Measurements from ENCODE around the gene TNRC6B. TPM values are rescaled to one million over a fixed set of nuclear protein-coding genes. Genes with fewer than 3 reads are reported as not detected.

TNRC6B gene
- total RNA-seq, 2 experiments from 2014 or later, result 37.0 to 63.7 TPM

DNA sequence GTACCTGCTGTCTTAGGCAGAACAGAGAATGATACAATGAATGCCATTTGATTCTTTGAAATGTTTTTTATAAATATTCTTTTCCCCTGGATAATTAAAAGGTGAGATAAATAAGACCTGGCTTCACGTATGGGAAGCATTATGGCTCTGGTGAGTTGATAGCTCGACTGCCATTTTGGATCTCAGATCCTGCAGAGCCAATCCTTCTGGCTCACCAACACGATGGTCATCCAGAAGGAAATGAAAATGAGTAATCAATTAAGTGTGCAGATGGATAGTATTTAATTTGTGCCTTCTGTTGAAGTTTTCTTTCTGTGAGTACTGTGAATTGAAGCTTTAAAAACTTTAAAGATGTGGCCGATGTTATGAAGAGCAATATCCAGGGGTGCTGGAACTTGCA, 2.7 kb downstream of the TNRC6B start:
- CTCF ChIA-PET (ENCODE audit: unreplicated experiment), result no interaction called here
- Histone ChIP-seq H3K27ac (ENCODE audit: low read depth, low read length, poor library complexity, severe bottlenecking) (no peak overlapping the region), H3K4me3 (ENCODE audit: low read depth, low read length, poor library complexity, severe bottlenecking) (peak overlapping the region; percentile 91), H2AFZ (ENCODE audit: low read length) (no peak overlapping the region), H3K4me1 (ENCODE audit: insufficient read depth, low read length, poor library complexity, severe bottlenecking) (peaks cover 42% of the 10 kb centered on the region), H4K20me1 (ENCODE audit: insufficient read depth, low read length) (peaks cover 4% of the 10 kb centered on the region; the same call in 1 of the 2 replicates), H3K9me3 (ENCODE audit: low read length) (no peaks in the 10 kb centered on the region), H3K4me2 (ENCODE audit: low read length) (peak overlapping the region; percentile 92), H3K36me3 (ENCODE audit: insufficient read depth, low read length) (no peaks in the 10 kb centered on the region; the same call in 1 of the 2 replicates), H3K9me2 (ENCODE audit: insufficient read depth, low read length) (no peaks in the 10 kb centered on the region), H3K79me2 (ENCODE audit: insufficient read depth, low read depth, low read length) (peaks cover 84% of the 10 kb centered on the region)
- POLR2A ChIA-PET, result interaction anchor here (0.6 to 1.8 kb wide), 5 partner anchors 8 to 166 kb away, joined by 3 to 5 read pairs (median 3); partner anchors contain the start of gene ADSL
- no peak for TF ChIP-seq EZH2phosphoT487 (IDR thresholded peaks at IDR 0.05; ENCODE audit: borderline replicate concordance, low read depth, low read length)
- no TSS peak for BruUV-seq (replicated peaks)
- intact Hi-C loops (cut with micrococcal nuclease; ENCODE audit: unreplicated experiment), result no loop called here
- DNase-seq (ENCODE audit: low spot score), result no peak

DNA sequence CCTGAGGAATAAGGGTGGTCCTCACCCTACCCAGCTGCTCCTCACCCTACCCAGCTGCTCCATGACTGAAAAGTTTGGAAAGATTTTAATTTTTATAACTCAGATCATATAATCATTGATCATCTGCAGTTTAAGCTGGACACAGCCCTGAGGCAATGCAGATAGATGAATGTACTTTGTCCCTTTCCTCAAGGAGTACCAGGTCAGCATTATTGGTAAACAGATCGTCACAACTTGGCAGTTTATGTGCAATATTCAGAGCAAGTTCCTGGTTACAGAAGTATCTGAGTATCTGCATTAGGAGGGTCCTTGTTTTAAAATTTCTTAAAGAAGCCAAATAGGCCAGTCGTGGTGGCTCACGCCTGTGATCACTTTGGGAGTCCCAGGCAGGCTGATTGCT, 3.6 kb downstream of the TNRC6B start:
- ChIA-PET POLR2A (interaction anchor here (0.8 to 1.0 kb wide), 2 partner anchors 131 to 164 kb away, joined by 3 read pairs; no protein-coding TSS in a partner anchor), CTCF (ENCODE audit: unreplicated experiment) (no interaction called here)
- Histone ChIP-seq H4K20me1 (ENCODE audit: insufficient read depth, low read length) (peaks cover 4% of the 10 kb centered on the region; the same call in 1 of the 2 replicates), H3K4me1 (ENCODE audit: insufficient read depth, low read length, poor library complexity, severe bottlenecking) (peaks cover 33% of the 10 kb centered on the region), H3K36me3 (ENCODE audit: insufficient read depth, low read length) (no peaks in the 10 kb centered on the region; the same call in 1 of the 2 replicates), H3K9me3 (ENCODE audit: low read length) (no peaks in the 10 kb centered on the region), H3K4me2 (ENCODE audit: low read length) (peak overlapping the region; percentile 92; the same call in 1 of the 2 replicates), H2AFZ (ENCODE audit: low read length) (no peak overlapping the region), H3K4me3 (ENCODE audit: low read depth, low read length, poor library complexity, severe bottlenecking) (no peak overlapping the region), H3K27ac (ENCODE audit: low read depth, low read length, poor library complexity, severe bottlenecking) (no peak overlapping the region), H3K9me2 (ENCODE audit: insufficient read depth, low read length) (no peaks in the 10 kb centered on the region), H3K79me2 (ENCODE audit: insufficient read depth, low read depth, low read length) (peaks cover 93% of the 10 kb centered on the region)
- DNase-seq (ENCODE audit: low spot score), result no peak
- TF ChIP-seq, protein P1, sequence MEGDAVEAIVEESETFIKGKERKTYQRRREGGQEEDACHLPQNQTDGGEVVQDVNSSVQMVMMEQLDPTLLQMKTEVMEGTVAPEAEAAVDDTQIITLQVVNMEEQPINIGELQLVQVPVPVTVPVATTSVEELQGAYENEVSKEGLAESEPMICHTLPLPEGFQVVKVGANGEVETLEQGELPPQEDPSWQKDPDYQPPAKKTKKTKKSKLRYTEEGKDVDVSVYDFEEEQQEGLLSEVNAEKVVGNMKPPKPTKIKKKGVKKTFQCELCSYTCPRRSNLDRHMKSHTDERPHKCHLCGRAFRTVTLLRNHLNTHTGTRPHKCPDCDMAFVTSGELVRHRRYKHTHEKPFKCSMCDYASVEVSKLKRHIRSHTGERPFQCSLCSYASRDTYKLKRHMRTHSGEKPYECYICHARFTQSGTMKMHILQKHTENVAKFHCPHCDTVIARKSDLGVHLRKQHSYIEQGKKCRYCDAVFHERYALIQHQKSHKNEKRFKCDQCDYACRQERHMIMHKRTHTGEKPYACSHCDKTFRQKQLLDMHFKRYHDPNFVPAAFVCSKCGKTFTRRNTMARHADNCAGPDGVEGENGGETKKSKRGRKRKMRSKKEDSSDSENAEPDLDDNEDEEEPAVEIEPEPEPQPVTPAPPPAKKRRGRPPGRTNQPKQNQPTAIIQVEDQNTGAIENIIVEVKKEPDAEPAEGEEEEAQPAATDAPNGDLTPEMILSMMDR (conservative IDR thresholded peaks at IDR 0.05; ENCODE audit: low read length), result no peak
- no peak for TF ChIP-seq EZH2phosphoT487 (IDR thresholded peaks at IDR 0.05; ENCODE audit: borderline replicate concordance, low read depth, low read length)
- no TSS peak for BruUV-seq (replicated peaks)
- intact Hi-C loops (cut with micrococcal nuclease; ENCODE audit: unreplicated experiment), result no loop called here

DNA sequence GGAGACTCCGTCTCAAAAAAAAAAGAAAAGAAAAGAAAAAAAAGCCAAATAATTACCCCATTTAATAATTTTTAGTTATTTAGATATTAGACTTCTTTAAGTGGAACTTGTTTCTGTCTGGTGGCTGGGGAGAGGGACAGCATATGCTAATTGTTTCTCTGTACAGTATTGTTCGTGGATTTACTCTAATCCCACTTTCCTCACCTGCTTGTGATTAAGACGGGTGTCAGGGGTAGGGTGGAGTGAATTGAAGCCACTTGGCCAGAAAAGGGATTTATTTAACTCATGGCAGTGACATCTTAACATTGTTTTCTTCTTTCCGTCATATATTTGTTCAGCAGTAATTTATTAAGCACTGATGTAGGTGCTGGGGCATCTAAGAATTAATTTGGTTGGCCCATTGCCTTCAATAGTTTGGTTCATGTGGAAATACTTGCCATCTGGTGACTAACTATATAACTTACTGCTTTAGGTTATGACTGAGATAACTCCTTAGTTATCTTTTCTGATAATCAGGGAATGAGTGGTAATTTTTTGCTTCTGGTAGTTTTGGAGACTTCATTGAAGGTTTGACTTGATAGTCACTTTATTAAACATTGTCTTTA, 4.6 kb downstream of the TNRC6B start:
- no peaks in the 10 kb centered on the region; the same call in 1 of the 2 replicates for H3K36me3 ChIP-seq (ENCODE audit: insufficient read depth, low read length)
- H3K4me2 ChIP-seq (ENCODE audit: low read length), result peak overlapping the region; percentile 43; the same call in 1 of the 2 replicates
- H4K20me1 ChIP-seq (ENCODE audit: insufficient read depth, low read length), result peaks cover 4% of the 10 kb centered on the region; the same call in 1 of the 2 replicates
- intact Hi-C loops (cut with micrococcal nuclease; ENCODE audit: unreplicated experiment), result no loop called here
- H3K4me3 ChIP-seq (ENCODE audit: low read depth, low read length, poor library complexity, severe bottlenecking), result no peak overlapping the region
- TF ChIP-seq, protein P1 (conservative IDR thresholded peaks at IDR 0.05; ENCODE audit: low read length), result no peak
- no peak for TF ChIP-seq EZH2phosphoT487 (IDR thresholded peaks at IDR 0.05; ENCODE audit: borderline replicate concordance, low read depth, low read length)
- no peaks in the 10 kb centered on the region for H3K9me2 ChIP-seq (ENCODE audit: insufficient read depth, low read length)
- no TSS peak for BruUV-seq (replicated peaks)
- no peak overlapping the region for H2AFZ ChIP-seq (ENCODE audit: low read length)
- peaks cover 95% of the 10 kb centered on the region for H3K79me2 ChIP-seq (ENCODE audit: insufficient read depth, low read depth, low read length)
- ChIA-PET POLR2A (no interaction called here), CTCF (ENCODE audit: unreplicated experiment) (no interaction called here)
- no peak for DNase-seq (ENCODE audit: low spot score)
- no peaks in the 10 kb centered on the region for H3K9me3 ChIP-seq (ENCODE audit: low read length)
- H3K4me1 ChIP-seq (ENCODE audit: insufficient read depth, low read length, poor library complexity, severe bottlenecking), result peaks cover 24% of the 10 kb centered on the region
- H3K27ac ChIP-seq (ENCODE audit: low read depth, low read length, poor library complexity, severe bottlenecking), result no peak overlapping the region

All from OCI-LY7 (cell line).